GM21515 (cell line): ENCODE data around the gene LRRC66.

Experiments used
- ATAC-seq: cut with Tn5 transposase; IDR thresholded peaks from one replicate; pipeline ENCODE4 v1.9.1; 2021; ENCODE audit not compliant: unreplicated experiment

The LRRC66 gene

GRCh38 chr4:52012651-52013050, 7.5 kb downstream of the LRRC66 start:
- ATAC-seq: no peak

GRCh38 chr4:52010986-52011385, 9.2 kb downstream of the LRRC66 start:
- ATAC-seq: no peak

DNA sequence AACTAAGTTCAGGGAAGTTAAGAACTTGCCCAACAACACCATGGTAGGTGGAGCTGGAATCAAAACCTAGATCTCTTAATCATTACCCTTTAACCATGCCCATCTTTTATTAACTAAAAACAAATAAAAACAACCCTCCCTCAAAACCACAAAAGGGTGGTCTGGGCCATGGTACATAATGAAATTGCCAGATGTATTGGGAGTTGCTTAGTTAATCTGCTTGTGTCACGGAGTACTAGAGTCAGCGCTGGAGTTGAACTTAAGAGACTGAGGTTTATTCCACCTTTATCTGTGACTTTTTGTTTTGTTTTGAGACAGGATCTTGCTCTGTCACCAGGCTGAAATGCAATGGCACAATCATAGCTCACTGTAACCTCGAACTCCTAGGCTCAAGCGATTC, 13.3 kb downstream of the LRRC66 start:
- ATAC-seq: no peak

GRCh38 chr4:52005604-52006273, 14.4 kb downstream of the LRRC66 start:
- ATAC-seq: no peak

- ATAC-seq: no peak
These were observed 15.7 kb downstream of the LRRC66 start for GRCh38 chr4:52004414-52004813.

DNA sequence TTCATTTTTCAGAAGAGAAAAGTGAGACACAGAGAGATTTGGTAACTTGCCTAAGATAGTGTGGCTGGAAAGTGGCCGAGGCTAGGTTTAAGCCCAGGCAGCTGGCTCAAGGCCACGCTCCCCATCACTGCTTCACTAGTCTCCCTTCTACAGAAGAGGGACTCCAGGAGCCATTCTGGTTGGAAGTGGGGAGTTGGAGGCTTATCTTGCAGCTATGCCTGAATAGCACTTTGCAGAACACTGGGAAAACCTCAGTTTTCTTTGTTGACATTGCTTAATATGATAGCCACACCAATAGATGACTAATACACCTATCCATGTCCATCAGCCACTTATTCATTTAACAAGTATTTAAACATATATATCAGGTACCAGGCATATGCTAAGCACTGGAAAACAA, 18.5 kb downstream of the LRRC66 start:
- ATAC-seq: no peak

DNA sequence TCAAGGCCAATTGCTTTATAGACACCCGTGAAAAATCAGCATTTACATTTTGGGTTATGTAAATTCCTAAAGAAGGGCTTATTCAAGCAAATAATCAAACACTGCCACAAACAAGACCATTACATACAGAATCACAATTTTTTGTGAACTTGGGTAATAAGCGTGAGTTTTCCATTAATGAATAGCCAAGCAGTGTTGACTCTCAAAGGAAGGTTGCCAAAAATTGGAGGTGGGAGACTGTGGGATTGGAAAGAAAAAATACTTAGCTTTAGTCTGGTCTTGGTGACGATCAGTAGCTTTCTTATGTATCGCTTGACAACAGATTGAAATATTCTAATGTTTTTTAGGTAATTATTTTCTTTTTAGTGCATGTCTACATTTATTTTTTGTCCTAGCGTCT, 20.9 kb downstream of the LRRC66 start:
- ATAC-seq: no peak

DNA sequence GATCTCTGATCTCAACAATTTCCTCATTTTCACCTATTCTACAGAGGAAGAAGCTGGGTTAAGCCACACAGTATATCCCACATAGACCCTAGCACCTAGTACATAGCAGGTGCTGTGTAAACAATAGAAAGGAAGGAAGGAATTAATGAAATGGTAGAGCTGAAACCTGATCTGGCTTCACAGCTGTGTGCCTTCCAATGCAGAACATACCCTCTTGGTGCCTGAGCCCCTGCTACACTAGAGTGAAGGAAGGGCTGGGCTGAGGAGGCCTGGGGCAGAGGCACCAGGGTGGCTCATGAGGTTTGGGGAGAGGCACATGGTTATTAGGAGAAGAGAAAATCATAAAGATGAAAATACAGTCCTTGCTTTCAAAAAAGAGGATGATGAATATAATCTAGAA, 21.3 kb downstream of the LRRC66 start:
- no peak for ATAC-seq

DNA sequence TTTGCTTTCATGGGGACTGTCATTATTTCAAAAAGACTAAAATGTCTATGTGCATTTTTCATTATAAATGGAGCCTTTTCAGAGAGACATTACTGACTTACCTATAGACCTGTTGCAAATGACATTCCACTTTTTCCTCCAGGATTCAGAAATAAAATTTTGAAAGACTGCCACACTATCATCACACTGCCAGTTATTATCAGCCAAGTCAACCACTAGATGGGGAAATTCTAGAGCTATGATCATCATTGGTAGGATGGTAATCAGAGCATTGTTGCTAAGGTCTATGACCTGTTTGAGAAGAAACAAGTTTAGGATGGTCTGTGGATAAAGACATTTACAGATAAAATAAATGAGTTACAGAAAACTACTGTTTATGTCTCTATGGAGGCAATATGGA, 22.5 kb downstream of the LRRC66 start:
- no peak for ATAC-seq

- no peak for ATAC-seq
These were observed 24.4 kb downstream of the LRRC66 start for GRCh38 chr4:51995647-51996220.

DNA sequence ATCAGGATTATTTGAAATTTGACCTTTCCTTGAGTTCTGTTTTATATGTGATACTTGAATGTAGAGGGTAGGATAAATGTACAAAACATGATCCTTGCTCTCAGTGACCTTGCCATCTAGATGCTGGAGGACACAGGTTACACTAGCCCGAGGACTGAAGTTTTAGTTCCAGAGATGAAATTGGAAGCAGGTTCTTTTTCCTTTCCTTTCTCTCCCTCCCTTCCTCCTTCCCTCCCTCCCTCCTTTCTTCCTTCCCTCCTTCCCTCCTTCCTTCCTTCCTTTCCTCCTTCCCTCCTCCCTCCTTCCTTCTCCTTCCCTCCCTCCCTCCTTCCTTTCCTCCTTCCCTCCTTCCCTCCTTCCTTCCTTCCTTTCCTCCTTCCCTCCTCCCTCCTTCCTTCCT, 54.3 kb downstream of the LRRC66 start:
- ATAC-seq: no peak

DNA sequence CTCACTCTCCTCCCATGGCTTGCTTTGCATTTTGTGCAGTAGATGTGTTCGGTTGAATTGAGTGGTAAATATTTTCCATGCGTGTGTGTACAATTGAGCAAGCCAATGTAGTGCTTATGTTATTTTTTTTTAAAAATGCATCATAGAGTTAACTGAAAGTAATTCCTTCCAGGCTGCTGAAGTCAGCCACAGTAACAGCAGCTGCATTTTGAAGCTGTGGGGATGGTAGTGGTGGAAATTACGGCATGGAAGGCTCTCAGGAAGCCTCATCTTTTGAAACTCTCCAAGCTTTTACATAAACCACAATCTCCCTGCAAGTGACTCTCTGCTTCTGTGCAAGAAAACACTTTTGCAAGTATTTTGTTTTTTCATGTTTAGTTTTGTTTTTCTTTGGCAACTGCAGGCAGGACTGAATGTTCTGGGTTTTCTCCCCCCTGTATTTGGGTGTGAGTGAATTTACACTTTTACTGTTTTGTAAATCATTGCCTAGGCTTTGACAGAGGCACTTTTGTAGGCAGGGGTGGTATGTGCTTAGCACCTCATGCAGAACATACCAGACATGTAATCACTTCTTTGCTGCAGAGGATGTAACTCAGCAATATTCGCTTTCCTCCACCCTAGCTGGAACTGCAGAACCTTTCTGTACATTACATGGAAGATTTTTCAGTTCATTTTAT, 56.2 kb downstream of the LRRC66 start:
- ATAC-seq: no peak

DNA sequence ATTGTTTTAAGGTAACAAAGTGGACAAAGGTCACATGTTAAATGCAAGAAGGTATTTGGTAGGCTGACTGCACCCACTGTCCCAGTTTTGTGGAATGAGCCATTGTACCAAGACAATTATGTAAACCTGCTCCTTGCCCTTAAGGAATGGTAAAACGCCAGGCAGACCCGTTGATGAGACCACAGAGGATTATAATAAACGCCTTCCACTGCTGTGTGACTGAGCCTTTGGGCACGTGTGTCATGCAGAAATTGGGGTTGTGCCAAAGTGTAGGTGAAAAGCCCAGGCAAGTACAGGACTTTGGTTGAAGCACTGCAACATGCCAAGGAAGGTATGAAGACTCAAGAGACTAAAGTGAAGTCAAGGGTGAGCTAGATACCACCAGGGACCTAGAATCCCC, 59.7 kb downstream of the LRRC66 start:
- no peak for ATAC-seq

- no peak for ATAC-seq
These were observed 61.8 kb downstream of the LRRC66 start for GRCh38 chr4:51958199-51958968.
